Measurements from ENCODE around the gene PLD5.

DNA sequence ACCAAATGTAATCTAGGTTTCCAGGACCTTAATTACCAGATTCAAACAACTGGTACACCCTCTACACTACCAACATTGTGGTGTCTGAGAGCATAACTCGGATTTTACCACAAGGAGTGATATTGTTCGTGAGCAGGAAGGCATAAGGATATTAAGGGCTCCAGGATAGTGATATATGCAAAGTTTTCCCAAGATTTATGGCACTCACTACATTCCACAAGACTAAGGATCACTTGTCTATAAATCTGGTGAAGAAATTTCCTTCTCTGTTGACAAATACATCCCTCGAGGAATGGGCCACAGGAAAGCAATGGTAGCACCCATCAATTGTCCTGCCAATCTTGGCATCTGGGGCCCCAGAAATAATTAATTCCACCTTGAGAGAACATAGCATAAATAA lies 43.1 kb upstream of the PLD5 start:
- TF ChIP-seq, protein P1, sequence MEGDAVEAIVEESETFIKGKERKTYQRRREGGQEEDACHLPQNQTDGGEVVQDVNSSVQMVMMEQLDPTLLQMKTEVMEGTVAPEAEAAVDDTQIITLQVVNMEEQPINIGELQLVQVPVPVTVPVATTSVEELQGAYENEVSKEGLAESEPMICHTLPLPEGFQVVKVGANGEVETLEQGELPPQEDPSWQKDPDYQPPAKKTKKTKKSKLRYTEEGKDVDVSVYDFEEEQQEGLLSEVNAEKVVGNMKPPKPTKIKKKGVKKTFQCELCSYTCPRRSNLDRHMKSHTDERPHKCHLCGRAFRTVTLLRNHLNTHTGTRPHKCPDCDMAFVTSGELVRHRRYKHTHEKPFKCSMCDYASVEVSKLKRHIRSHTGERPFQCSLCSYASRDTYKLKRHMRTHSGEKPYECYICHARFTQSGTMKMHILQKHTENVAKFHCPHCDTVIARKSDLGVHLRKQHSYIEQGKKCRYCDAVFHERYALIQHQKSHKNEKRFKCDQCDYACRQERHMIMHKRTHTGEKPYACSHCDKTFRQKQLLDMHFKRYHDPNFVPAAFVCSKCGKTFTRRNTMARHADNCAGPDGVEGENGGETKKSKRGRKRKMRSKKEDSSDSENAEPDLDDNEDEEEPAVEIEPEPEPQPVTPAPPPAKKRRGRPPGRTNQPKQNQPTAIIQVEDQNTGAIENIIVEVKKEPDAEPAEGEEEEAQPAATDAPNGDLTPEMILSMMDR (IDR thresholded peaks at IDR 0.05; ENCODE audit: low read length), result no peak
- TF ChIP-seq EZH2phosphoT487 (IDR thresholded peaks at IDR 0.05; ENCODE audit: low read length), result no peak

Measured in MM.1S (cell line).